Measurements from ENCODE around the gene EBI3.
"Not testable (repeated sequence)": the region's sequence is repeated elsewhere in the genome, so short reads cannot be mapped to it uniquely, and the experiment has no call there.

The EBI3 gene

DNA sequence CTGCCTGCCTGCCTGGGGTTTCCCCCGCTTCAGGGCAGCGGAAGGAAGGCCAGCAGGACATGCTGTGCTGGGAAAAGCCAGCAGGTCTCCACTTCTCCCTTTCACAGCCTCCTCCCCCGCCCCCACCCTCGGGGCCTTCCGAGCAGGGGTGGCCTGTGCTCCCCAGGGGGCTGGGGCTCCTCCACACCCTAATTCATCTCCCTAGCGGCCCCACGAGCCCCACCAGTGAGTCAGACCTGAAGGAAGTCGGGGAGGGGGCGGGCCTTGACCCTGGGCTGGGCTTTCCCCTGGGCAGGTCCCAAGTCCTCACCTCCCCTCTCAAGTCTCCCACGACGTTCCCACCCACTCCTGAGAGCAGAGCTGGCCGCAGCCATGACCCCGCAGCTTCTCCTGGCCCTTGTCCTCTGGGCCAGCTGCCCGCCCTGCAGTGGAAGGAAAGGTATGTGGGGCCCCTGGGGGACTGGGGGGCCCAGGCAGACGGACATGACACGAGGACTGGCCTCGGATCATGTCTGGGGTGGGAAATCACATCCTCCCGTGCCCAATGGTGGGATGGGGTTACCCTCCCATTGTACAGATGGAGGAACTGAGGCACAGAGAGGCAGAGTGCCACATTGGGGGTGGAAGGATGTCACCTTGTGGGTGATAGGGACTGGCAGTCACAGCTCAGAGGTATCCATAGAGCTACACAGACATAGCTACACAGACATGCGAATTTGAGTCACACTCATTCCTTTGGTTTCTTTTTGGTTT, at the start of gene EBI3:
Gene EBI3, plus strand, starts transcription at position 345 of the 753 bp plus-strand sequence. Its CDS starts 28 bp downstream, at position 373.
- in situ Hi-C loops (cut with MboI; ENCODE audit: low sequenced_read_pairs) = no loop called here

DNA sequence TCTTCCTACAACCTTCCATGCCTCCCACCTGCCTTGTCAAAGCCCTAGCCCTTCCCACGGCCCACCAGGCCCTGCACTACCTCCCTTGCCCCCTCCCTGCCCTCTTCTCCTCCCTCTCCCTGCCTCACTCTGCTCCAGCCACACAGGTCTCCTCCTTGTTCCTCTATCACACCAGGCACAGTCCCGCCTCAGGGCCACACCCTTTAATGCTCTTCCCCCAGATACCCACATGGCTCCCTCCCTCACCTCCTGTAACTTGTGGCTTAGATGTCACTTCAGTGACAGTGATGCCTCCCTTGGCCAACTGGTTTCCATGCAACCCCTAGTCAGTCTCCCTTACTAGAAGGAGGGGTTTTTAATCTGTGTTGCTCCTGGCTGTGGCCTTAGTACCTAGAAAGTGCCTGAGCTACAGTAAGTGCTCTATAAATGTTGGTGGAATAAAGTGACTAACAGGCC, 48.2 kb upstream of the EBI3 start:
- in situ Hi-C loops (cut with MboI; ENCODE audit: low sequenced_read_pairs) = no loop called here

DNA sequence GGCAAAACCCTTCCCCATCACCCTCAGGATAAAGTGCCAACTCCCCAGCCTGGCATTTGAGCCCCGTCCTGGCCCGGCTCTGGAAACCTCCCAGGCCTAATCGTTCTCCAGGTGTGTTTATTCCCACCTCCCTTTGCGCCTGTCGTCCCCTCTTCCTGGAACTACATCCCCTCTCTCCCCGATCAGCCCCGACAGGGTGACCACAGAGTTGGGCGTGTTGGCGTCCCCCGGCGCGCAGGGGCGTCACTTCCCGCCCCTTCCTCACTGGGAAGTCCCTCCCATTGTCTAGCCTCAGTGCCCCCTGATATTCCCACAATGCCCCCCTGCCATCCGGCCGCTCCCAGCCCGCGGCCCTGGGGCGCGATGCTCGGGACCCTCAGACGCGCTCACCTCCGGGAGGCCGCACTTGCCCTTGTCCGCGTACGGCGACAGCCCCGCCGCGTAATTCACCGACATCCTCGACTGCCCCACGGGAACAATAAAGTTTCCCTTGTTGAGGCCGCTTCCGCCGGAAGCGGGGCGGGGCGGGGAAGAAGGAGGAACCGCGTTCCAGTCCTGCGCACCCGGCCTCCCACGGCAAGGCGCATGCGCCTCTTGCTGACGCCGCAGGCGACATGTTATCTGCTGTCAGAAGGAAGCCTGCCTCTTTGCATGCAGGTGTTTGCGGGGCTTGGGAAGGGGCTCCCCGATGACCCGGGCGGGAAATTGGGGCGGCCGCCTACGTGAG, 47.1 kb upstream of the EBI3 start, which contains the start of the genes ANKRD24 and SIRT6:
Gene ANKRD24, plus strand, starts transcription at position 606 of the 727 bp plus-strand sequence. CDS start 3,737 bp downstream, outside the sequence.
Gene SIRT6, minus strand, starts transcription at position 480 of the 727 bp plus-strand sequence. Its CDS starts 24 bp downstream, at position 456.
- in situ Hi-C loops (cut with MboI; ENCODE audit: low sequenced_read_pairs) = no loop called here

DNA sequence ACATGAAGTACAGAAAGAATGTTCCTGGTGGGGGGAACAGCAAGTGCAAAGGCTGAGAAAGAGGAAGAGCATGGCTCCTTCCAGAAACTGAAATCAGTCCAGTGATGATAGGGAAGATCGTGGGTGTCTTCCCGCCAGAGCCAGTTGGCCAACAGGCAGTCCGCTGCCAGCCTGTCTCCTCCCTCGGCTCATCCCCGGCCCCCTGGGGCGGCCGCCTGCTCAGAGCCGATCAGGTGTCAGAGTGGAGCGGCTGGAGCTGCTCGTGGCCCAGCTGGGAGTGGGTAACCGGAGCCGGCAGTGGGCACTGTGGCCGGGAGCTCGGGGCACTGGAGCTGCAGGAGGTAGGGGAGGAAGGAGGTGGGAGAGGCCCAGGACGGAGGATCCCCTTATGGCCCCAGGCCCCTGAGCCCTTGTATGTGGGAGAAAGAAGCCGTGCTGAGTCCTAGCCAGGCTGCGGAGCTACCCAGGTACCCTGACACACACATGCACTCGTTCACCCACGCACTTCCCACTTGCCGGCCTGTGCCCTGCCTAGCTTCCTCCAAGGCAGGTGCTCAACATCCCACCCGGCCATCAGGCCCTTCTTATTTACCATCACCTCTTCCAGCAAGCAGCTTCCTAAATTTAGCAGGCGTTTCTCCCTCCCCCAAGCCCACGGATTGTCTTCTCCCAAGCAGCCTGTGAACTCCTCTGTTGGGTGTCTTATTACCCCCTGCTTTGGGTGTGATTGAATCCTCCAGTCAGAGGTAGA, 45.2 kb upstream of the EBI3 start:
- in situ Hi-C loops (cut with MboI; ENCODE audit: low sequenced_read_pairs) = no loop called here

DNA sequence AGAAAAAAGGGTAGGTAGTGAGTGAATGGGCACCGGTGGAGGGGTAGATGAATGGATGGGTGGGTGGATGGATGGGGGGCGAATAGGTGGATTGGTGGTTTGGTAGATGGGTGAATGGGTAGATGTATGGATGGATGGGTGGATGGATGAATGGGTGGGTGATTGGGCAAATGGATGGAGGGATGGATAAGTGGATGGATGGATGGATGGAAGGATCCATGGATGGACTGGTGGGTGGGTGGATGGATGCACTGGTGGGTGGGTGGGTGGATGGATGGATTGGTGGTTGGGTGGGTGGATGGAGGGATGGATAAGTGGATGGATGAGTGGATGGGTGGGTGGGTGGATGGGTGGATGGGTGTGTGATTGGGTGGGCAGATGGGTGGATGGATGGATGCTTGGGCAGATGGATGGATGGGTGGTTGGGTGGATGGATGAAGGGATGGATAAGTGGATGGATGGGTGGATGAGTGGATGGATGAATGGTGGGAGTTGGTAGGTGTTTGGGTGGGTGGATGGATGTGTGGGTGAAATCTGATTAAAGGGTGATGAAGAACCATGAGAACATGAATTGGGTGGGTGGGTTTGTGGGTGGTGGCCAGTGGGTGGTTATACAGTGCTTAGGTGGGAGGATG, 44.5 kb upstream of the EBI3 start:
- in situ Hi-C loops (cut with MboI; ENCODE audit: low sequenced_read_pairs) = no loop called here

DNA sequence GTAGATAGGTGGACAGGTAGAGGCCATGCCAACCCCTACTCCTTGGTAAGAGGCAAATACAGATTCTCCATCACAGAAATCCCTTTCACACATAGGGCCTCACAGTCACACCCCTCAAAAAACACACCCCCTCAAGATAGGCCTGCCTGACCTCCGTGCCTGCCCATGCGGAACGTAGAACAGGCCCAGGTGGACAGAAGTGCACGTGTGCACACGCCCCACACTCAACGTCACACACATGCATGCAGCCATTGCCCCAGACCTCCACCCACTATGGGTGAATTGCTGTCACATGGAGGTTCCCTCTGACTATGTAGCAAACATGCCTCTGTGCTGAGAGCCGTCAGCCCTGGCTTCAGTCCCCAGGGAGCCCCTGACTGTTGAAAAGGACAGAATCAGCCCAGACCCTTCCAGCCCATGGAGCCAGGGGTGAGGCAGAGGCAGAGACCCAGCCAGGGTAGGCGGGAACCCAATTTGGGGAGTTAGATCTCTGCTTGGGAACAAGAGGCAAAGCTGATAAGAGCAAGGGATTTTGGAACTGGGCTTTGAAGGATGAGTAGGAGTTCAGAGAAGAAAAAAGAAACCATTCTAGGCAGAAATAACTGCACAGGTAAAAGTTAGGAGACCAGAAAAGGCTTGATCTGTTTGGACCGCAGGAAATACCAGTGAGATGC, 43.8 kb upstream of the EBI3 start:
- in situ Hi-C loops (cut with MboI; ENCODE audit: low sequenced_read_pairs) = no loop called here

DNA sequence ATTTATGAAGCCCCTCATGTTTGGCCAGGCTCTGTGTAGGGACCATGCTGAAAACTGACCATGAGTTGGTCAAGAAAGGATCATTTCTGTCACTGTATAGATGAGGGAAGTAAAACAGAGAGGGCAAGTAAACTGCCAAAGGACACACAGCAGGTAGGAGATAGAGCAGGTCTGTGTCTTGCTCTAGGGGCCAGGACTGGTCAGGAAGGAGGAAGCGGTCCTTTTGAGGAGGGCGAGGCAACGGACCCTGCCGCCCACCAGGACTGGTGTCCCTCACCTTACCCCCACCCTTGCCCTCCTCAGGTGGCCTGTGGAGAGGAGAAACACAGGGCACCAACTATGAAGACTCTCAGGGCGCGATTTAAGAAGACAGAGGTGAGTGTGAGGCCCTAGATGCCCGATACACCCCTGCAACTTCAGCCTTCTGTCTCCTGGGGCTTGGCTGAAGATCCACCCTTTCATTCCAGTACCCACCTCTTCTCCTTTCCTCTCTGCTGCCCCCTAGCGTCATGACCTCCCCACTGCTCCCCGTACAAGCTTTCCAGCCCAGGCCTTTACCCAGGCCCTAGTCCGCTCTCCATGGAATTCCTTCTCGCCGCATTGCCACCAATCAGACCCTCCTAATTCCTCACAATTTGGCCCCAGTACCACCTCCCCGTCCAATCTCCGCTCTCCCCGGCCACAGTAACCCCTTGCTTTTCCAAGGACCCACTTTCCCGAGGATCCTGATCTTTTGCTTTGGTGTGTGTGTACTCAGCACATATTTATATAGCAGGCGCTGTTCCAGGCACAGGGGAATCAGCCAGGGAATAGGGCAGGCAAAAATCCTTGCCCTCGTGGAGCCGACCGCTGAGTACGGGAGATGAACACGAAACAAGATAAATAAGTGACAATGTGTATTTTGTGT, 43.0 kb upstream of the EBI3 start:
- in situ Hi-C loops (cut with MboI; ENCODE audit: low sequenced_read_pairs) = no loop called here

DNA sequence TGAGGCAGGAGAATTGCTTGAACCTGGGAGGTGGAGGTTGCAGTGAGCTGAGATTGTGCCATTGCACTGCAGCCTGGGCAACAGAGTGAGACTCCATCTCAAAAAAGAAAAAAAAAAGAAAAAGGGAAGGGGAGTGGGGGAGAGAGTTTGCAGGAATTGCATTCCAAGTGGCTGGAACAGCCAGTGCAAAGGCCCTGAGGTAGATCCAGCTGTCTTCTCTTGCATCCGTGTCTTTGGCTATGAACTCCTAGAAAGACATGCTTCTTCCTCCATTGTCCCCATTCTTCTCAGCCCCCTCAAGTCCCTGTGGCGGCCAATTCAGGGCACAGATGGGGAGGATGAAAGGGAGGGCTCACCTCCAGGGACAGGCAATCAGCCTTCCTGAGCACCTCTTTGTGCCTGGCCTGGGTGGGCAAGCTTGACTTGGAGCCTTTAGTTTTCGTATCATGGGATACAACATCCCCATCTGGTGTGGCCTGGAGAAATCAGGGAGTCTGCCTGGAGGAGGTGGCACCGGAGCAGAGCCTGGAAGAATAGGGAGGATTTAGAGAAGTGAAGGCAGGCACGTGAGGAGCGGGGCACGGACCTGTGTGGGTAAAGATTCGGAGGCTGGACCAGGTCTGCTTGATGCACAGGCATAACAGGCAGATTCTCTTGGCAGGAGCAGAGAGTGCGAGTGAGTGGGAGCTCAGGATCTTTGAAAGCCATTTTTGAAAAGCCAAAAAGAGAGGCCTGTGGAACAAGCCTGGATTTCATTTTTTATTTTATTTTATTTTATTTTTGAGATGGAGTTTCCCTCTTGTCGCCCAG, 41.8 kb upstream of the EBI3 start:
- in situ Hi-C loops (cut with MboI; ENCODE audit: low sequenced_read_pairs) = no loop called here

DNA sequence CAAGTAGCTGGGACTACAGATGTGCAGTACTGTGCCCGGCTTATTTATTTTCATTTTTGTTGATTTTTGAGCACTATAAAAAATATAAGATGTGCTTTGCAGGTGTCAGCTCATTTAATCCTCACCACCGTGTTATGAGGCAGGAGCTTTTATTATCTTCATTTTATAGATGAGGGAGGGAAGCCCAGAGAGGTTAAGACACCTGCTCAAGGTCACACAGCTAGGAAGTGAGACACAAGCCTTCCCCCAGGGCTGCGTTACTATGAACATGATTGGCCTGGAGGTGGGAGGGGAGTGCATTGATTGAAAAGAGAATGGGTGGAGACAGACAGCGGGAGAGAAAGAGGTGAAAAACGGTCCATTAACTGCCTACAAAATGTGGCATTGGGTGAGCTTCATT, 39.7 kb upstream of the EBI3 start:
- in situ Hi-C loops (cut with MboI; ENCODE audit: low sequenced_read_pairs) = no loop called here

DNA sequence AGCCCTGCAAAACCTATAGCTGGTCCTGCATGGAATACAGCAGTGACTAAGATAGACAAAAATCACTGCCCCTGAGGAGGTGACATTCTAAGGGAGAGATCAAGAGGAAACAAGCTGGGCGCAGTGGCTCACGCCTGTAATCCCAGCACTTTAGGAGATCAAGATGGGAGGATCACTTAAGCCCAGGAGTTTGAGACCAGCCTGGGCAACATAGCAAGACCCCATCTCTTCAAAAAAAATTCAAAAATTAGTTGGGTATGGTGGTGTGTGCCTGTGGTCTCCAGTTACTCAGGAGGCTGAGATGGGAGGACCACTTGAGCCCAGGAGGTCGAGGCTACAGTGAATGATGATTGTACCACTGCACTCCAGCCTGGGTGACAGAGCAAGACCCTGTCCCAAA, 36.8 kb upstream of the EBI3 start:
- in situ Hi-C loops (cut with MboI; ENCODE audit: low sequenced_read_pairs) = not testable (repeated sequence)

DNA sequence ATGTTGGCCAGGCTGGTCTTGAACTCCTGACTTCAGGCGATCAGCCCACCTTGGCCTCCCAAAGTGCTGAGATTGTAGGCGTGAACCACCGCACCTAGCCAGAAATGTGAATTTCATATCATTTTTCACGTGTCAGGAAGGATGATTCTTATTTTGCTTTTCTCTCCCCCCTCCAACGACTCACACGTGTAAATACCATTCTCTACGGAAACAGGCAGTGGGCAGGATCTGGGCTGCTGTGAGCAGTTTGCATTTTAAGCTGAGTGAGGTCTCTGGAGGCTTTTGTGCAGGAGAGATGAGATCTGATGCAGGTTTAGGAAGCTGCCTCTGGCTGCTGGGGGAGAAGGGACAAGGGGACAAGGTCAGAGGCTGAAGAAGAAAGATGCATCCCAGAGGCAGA, 35.0 kb upstream of the EBI3 start:
- in situ Hi-C loops (cut with MboI; ENCODE audit: low sequenced_read_pairs) = no loop called here

DNA sequence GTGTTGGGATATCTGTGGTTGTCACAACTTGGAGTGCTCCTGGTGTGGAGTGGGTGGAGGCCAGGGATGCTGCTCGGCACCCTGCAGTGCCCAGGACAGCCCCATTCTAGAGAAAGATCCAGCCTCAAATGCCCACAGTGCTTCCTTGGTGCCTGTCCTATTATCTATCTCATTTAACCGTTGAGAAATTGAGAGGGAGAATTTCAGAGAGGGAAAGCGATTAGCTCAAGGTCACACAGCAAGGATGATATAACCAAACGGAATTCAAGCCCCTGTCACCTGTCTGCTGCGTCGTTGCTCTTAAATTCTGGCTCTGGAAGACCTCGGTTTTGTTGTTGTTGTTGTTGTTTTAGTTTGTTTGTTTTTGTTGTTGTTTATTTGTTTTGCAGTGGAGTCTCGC, 33.3 kb upstream of the EBI3 start:
- in situ Hi-C loops (cut with MboI; ENCODE audit: low sequenced_read_pairs) = no loop called here

DNA sequence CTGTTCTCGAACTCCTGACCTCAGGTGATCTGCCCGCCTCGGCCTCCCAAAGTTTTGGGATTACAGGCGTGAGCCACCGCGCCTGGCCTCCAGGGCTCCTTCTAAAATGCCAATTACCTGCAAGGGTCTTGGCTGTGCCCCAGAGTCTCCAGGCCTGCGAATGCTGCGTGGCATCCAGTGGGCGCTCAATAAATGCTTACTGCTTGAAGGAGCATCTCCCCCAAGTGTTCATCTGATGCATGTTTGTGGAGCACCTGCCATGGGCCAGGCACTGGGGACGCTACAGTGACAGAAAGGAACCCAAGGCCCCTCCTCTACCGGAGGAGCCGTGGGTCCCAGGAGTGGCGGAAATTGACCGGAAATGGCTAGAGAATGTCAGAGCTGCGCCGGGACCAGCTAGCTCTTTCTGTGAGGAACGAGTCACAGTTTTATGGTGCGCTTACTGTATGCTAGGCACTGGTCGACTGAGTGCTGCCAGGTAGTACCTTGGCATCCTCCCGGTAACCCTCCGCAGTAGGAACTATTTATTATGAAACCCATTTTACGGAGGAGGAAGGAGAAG, 32.7 kb upstream of the EBI3 start:
- in situ Hi-C loops (cut with MboI; ENCODE audit: low sequenced_read_pairs) = no loop called here

DNA sequence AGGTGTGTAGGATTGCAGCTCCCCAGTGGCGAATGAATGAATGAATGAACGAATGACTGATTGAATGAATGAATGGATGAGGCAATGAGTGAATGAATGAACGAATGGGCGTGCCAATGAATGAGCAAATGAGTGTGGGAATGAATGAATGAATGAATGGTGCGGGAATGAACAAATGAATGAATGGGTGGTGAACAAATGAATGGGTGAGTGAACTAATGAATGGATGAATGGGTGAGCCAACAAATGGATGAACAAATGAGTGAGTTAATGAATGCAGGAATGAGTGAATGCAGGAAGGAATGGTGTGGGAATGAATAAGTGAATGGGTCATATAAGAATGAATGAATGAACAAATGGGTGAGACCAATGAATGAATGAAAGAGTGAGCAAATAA, 32.1 kb upstream of the EBI3 start:
- in situ Hi-C loops (cut with MboI; ENCODE audit: low sequenced_read_pairs) = no loop called here

DNA sequence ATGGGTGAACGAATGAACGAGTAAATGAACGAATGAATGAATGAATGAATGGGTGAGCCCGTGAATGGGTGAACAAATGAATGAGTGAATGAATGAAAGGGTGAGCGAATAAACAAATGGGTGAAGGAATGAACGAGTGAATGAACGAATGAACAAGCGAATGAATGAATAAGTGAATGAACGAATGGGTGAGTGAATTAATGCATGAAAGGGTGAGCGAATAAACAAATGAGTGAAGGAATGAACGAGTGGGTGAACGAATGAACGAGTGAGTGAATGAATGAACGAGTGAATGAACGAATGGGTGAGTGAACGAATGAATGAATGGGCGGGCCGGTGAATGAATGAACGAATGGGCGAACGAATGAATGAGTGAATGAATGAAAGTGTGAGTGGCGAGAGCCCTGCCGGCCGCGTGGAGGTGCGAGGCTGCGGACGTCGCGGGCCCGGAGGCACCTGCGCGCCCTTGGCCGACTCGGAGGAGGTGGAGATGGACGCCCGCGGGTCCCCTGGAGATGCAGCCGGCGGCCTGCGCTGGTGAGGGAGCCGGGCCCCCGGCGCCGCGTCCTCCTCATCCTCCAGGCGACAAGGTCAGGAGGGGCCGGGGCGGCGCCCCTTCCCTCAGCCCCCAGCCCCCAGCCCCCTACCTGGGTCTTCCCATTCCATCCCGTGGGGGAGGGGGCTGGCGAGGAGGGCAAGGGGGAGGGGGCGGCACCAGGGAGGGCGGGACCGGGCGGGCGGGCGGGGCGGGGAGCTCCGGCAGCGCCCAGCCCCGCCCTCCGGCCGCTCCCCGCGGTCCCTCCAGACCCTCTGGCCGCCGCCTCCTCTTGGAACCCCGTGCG, 31.5 kb upstream of the EBI3 start:
- in situ Hi-C loops (cut with MboI; ENCODE audit: low sequenced_read_pairs) = no loop called here

DNA sequence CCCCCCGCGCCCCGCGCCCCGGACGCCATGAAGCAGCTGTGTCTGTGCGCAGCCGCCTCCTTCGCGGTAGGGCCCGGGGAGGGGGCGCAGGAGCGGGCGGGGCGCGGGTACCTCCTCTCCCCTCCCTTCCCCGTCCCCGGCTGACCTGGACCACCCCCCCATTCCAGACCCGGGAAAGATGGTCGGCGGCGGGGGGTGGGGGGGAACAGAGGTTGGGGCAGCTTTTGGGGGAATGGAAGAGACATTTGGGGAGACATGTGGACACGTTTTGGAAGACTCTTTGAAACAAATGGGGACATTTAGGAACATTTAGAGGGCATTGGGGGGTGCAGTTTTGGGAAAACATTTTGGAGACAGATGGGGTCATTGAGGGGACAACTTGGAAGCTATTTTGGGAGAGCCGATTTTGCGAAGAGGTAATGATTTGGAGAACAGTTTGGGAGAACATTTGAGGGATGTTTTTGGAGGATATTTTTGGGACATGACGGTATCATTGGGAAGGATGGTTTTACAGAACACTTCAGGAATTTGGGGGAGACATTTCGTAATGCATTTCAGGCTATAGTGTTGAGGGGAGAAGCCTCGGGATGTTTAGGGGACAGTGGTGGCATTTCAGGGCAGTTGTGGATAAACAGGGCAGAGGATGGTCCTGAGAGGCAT, 30.7 kb upstream of the EBI3 start:
- in situ Hi-C loops (cut with MboI; ENCODE audit: low sequenced_read_pairs) = no loop called here

Measured in HL-60/S4 treated with retinoic acid at 250 ng/mL for 4 days and 3 days (cell line).